Measurements from ENCODE around the gene CHSY3.

DNA sequence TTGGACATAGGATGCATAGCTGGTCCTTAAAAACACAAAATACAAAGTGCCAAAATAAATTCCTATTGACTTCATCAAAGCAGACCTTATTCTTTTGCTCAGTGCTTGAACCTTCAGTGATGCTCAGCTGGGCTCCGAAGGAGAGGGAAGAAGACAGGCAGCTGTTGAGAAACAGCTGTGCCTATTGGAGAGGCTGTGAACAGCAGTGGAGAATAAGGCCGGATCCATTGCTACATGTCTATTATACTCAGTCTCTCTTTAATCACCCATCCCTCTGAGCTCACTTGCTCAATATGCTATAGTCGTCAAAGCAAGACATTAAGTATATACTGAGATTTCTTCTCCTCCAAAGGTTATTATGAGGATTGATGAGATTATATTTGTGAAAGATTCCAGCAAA lies 174.4 kb downstream of the CHSY3 start:
- TF ChIP-seq, protein P1, sequence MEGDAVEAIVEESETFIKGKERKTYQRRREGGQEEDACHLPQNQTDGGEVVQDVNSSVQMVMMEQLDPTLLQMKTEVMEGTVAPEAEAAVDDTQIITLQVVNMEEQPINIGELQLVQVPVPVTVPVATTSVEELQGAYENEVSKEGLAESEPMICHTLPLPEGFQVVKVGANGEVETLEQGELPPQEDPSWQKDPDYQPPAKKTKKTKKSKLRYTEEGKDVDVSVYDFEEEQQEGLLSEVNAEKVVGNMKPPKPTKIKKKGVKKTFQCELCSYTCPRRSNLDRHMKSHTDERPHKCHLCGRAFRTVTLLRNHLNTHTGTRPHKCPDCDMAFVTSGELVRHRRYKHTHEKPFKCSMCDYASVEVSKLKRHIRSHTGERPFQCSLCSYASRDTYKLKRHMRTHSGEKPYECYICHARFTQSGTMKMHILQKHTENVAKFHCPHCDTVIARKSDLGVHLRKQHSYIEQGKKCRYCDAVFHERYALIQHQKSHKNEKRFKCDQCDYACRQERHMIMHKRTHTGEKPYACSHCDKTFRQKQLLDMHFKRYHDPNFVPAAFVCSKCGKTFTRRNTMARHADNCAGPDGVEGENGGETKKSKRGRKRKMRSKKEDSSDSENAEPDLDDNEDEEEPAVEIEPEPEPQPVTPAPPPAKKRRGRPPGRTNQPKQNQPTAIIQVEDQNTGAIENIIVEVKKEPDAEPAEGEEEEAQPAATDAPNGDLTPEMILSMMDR (conservative IDR thresholded peaks at IDR 0.05 in 1 of 2, IDR thresholded peaks at IDR 0.05 in 1 of 2; ENCODE audit: extremely low read depth in 1 of 2, insufficient read depth in 1 of 2, low read depth in 1 of 2, low read length in 2 of 2), result no peak
- no peak for TF ChIP-seq EZH2 (IDR thresholded peaks at IDR 0.05; ENCODE audit: borderline replicate concordance, low read length)

Measured in mammary epithelial cell (primary cell).